Measurements from ENCODE around the gene RBM38.

DNA sequence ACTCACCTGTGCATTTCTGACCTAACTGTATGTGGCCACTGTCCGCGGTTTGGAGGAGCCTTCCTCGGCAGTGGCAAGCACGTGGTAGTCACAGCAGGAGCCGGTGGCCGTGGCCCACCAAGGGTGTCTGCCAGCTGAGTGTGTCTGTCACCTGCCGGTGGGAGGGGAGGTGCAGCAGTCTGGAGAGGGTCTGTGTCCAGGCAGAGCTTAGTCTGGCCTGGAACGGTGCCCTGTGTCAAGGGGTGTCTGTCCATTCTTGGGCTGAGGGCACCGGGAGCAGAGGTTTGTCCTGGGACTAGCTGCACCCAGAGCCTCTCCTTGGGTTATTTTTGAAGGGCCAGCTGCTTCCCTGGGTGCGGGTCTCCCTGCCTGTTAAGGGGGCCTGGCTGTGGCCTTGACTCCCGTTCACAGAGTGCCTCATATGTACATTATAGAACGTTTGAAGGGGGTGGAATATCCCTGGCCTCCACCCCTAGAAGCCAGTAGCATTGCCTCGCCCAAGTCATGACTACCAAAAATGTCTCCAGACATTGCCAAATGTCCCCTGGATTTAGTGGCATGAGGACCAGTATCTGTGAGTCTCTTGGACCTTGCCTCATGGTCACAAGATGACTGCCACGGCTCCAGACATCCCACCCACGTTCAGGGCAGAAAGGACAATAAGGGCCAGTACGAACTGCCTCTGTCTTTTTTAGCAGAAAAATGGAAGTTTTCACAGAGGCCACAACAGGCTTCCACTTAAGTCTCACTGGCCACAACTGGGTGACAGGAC, 5.2 kb downstream of the RBM38 start:
- TF ChIP-seq, protein P1, sequence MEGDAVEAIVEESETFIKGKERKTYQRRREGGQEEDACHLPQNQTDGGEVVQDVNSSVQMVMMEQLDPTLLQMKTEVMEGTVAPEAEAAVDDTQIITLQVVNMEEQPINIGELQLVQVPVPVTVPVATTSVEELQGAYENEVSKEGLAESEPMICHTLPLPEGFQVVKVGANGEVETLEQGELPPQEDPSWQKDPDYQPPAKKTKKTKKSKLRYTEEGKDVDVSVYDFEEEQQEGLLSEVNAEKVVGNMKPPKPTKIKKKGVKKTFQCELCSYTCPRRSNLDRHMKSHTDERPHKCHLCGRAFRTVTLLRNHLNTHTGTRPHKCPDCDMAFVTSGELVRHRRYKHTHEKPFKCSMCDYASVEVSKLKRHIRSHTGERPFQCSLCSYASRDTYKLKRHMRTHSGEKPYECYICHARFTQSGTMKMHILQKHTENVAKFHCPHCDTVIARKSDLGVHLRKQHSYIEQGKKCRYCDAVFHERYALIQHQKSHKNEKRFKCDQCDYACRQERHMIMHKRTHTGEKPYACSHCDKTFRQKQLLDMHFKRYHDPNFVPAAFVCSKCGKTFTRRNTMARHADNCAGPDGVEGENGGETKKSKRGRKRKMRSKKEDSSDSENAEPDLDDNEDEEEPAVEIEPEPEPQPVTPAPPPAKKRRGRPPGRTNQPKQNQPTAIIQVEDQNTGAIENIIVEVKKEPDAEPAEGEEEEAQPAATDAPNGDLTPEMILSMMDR (IDR thresholded peaks at IDR 0.05): no peak
- TF ChIP-seq EP300 (IDR thresholded peaks at IDR 0.05): no peak
